Fibroblast of peridontal ligament (primary cell): ENCODE measurements around the gene TBX2.
"Not testable (repeated sequence)": the region's sequence is repeated elsewhere in the genome, so short reads cannot be mapped to it uniquely, and the experiment has no call there.

Experiments used
- DNase-seq: peaks from one replicate; pipeline ENCODE4 v3.0.0-alpha.2; 2010; ENCODE audit errors: extremely low read depth

Gene TBX2

DNA sequence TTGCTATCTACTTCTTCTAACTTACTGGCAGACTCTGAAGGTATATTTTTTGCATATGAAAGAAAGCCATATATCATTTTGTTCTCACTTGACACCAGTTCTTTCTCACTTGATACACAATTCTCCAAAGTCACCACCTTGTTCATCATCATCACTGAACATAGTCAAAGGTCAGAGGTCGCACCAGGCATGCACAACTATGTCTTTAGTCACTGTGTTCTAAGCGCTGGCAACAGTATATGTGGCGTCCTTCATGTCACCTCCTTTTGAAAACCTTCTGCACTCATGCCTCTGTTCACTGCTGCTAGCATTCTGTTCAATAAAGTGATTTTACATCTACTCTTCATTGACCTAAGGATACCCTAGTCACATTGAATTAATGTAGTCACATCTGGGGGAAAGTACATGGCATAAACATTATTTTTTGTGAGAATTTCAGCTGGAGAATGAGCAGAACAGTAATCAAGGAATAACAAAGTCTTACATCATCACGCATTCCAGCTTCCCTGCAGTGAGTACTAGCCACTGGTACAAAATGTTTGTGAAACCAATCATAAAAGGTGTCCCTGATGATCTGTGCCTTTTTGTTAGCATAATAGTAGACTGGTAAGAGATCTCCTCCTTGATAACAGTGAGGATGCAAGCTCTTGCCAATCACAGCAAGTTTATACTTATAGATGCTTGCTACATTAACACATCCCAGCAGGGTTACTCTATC, 32.1 kb downstream of the TBX2 start:
- peak; percentile 33 for DNase-seq

DNA sequence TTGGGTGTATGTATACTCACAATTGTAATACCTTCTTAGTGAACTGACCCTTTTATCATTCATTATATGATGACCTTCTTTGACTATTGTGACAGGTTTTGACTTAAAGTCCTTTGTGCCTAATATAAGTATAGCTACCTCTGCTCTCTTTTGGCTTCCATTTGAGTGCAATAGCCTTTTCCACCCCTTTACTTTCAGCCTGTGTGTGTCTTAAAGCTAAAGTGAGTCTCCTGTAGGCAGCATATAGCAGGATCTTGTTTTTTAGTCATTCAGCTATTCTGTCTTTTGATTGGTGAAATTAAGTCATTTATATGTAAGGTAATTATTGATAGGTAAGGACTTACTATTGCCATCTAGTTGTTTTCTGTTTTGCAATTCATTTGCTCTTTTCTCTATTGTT, 36.6 kb downstream of the TBX2 start:
- DNase-seq: no peak

DNA sequence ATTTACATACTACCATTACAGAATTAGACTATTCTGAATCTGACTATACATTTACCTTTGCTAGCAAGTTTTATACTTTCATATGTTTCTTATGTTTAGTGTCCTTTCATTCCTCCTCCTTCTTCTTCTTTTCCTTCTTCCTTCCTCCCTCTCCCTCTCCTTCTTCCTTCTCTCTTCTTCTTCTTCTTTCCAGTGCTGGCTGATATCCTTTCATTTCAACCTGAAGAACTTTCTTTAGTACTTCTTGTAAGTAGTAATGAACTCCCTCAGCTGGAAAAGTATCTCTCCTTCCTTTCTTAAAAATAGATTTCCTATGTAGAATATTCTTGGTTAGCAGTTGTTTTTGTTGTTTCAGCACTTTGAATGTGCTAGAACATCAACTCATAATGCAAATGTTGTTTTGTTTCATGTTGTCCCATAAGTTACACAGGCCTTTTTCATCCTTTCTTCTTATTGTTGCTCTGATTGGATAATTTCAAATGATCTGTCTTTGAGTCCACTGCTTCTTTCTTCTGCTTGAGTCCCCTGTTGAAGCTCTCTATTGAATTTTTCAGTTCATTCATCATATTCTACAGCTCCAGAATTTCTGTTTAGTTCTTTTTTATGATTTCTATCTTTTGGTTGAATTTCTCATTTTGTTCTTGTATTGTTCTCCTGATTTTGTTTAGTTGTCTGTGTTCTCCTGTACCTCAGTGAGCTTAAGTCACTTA, 37.5 kb downstream of the TBX2 start:
- DNase-seq: no peak

DNA sequence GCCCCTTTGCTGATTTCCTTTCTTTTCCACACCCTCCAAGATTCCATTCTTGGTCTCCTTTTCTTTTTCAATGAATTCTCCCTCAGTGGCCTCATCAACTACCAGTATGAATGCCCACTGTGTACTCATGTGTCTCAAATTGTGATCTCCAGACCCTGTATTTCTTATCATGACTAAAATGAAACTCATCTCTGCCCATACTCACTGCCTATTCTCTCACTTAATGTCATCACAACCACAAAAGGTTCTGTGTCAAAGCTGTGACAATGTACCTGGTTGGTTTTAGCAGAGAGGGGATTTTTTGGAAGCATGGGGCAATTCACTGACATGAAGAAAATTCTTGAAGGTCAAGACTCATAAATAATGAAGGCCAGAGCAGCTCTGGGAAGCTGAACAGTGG, 41.1 kb downstream of the TBX2 start:
- DNase-seq: no peak

DNA sequence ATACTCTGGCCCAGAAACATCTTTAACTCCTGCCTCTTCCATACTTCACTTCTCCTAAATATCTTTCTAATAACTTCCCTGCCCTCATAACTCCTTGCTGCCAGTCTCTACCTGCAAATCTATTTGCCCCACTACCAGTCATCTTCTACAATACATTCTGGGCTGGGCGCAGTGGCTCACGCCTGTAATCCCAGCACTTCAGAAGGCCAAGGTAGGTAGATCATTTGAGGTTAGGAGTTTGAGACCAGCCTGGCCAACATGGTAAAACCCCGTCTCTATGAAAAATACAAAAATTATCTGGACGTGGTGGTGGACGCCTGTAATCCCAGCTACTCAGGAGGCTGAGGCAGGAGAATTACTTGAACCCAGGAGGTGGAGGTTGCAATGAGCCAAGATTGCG, 41.9 kb downstream of the TBX2 start:
- DNase-seq: not testable (repeated sequence)

DNA sequence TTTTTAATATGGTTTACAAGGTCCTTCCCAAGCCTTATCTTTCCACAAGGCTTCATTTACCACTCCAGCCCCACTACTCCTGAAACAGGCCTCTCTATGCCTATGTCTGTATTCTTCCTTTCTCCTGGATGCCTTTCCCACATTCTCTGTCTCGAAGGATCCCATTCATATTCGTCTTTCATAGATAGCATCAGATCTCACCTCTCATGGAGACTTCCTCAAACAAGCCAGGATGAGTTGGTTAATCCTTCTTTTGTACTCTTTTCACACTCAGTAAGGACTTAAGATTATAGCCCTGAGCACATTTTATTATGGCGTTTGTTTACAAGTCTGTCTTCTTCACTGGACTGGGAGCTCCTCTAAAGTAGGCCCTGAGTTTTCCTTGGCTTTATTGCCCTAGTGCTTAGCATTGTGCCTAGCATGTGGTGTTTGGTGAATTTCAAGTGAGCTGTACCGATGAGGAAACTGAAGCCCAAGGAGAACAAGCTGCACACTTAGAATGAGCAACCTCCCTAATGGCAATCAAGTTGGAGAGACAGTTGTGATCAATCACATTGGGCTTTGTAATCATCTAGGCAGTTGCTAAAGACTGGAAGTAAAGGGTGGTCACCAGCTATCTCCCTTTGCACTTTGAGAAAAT, 42.6 kb downstream of the TBX2 start:
- DNase-seq: no peak

DNA sequence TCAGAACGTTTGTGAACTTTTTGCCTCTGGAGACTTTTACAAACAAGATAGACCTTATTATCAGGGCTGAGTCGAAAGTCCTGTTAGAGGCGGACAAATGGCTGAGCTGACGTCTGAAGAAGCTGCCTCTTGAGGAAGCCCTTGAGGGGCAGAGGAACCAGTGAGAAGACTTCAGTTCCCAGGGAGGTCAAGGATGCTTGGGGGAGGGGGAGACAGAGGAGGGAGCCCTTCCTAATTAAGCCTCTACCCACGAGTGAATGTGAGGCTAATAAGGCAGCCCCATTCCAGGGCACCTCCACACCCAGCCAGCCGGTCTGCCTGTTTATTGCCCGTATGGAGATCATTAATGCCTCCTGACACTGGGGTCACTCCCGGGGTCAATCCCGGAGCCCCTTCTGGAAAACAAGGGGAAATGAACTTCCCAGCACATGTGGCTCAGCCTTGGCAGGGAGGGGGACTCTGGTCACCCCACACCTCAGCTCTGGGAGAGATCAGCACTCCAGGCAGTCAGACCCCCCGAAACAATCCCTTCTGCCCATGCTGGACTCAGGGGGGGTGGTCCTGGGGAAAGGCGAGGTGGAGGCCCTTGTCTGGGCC, 43.3 kb downstream of the TBX2 start:
- DNase-seq: no peak

DNA sequence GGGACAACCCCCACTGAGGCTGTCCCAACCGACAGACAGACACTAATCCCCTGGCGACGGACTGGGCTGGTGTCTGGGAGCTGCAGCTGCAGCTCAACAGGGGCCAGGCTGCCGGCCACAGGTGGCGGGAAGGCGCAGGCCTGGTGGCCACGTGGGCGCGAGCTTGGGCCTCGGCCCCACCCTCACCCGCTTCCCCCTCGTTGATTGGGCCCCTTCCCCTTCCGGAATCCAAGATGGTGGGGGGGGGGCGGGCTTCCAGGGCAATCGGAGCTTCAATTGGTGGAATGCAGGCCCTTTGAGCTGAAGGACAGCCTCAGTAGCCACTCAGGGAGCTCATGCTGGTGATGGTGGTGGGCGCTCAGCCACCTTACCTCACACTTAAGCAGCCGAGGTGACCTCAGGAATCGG, 43.8 kb downstream of the TBX2 start:
- no peak for DNase-seq

DNA sequence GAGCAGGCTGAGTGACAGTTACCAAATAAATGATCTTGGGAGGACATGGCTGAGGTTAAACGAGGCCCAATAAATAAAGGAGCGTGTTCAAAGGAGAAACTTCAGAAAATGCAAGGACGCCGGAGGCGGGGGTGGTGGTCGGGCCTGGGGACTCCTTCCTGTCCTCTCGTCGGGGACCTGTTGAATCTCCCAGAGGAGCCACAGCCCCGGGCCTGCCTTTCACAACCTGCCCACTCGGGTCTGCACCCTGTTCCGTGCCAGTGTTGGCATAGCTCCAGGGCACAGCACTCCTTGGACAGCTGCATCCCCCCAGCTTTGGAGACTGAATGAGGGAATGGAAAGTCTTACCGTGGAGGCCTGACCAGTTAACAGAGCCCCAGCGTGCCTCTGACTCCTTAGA, 44.4 kb downstream of the TBX2 start:
- DNase-seq: no peak

DNA sequence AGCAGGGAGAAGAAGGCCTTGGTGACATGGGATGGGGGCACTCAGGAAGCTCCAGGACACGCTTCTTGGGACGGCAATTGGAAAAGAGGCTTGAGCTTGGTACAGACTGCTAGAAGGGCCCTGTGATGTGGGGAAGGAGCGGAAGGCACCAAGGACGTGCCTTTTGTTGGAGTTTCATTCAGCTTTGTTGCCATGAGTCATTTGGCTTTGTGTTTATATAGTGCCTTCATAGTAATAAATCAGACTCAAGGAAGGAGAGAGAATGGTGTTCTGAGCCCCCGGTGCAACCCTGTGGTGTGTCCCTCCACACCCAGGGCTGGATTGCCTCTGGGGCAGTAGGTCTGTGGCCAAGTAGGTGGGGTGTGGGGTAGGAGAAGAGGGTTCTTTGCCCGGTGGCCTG, 45.2 kb downstream of the TBX2 start:
- no peak for DNase-seq

DNA sequence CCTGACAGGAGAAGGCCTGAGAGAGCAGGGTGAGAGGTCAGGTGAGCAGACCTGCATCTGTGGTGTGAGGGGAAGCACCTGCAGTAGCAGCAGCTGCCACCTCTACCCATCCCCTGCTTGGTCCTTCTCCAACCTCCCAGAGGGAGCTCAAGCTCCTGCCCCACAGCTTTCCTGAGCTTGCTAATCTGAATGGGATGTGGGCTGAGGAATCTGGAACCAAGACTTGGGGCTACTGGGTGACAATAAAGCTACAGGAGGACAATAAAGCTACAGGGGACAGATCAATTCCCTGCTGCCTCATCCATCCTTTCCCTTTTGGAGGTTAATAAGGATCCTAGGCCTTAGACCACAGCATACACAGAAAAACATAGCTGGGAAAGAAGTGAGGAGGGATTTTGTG, 47.7 kb downstream of the TBX2 start:
- no peak for DNase-seq

DNA sequence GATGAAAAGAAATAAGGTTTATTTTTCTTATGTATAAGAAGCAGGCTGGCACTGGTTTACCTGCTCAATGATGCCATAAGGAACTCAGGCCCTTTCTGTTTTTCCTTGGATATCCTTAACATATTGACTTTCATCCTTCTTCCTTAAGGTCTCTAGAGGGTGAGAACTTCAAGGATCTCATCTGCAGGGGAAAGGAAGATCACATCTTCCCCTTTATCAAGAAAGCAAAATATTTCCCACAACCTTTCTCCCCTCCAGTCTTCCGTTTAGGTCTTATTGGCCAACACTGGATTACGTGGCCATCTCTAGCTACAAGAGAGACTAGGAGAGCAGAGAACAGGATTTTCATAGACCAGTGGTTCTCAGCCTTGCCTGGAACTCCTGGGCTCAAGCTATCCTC, 48.4 kb downstream of the TBX2 start:
- no peak for DNase-seq

DNA sequence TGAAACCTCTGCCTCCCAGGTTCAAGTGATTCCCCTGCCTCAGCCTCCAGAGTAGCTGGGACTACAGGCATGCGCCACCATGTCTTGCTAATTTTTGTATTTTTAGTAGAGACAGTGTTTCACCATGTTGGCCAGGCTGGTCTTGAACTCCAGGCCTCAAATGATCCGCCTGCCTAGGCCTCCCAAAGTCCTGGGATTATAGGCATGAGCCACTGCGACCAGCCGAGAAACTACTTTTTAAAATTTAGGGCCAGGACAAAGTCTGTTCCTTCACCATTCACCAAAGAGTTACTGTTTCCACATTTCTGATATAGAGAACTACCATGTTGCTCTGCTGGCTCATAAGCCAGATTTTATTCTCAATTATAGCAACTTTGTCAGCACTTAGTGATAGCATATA, 49.5 kb downstream of the TBX2 start:
- DNase-seq: not testable (repeated sequence)

DNA sequence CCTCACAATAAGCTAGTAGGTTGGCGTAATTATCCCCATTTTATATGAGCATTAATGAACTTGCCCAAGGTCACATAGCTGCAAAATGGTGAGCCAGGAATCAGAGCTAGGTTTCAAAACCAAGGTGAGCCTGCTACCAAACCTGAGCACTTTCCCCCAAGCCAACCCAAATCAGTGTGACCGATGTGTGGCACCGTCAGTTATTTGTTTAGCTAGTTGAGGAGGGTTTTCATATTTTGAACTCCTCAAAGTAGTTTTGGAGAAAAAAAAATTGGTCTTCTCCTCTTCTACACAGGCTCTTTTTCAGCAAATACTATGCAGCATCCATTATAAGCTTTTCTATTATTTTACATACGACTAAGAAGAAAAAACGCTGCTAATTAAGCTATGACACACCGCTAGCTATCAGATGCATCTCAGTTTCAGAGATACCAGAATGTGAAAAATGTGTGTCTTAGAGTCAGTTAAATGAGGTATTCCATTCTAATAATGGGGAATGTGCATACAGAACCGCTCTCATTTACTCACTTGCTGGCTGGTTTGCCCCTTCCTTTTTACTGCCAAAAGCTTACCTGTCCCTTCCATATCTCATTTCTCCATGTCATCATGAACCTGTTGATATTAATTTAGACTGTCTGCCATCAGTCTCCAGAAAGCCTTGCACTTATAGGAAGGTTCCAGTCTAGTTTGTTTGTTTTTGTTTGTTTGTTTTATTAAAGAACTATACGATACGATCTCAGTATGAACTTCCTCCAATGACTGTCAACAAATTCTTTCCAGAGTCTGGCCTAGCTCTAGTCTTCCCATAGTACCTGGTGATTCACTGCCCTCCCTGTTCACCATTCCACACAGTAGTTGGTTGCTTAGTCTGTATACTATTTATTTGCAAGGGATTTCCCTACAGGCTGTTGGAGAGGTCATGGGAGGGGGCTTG, 50.3 kb downstream of the TBX2 start:
- DNase-seq: no peak

DNA sequence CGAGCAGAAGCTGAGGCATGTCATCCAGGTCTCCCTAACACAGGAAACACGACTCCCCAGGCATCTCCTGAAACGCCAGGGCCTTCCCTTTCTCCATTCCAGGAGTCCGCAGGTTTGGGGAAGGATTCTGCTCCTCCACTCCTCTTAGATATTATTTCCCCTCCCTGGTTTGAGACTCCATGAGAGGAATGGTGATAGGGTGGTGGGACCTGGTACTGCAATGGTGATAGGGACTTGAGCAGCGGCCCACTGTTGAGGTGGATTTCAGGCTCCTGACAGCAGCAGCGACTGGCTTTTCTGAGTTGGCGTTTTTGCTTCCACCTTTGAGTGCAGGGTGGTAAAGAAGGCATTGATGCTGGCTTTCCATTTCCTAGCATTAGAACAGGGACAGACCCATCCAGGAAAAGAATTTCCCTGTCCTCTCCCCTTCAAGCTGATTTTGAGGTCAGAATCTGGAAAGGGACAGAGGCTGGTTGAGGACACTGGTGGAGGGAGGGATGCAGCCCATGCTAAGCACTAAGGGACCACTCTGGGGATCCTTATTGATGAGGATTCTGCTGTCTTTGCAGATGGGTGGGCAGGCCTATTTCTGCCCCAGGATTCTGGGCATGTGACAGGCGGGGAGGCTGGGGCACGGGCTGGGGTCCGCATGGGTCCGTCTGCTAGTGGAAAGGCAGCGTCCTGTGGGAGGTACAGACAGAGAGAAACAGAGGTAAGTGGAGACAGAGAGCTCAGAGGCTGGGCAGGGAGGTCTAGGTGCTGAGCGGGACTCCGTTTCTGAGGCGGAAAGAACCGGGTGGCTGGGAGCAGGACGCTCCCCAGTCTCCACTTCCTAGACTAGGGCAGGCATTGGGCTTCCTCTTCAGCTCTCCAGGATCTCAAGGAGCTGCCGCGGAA, 51.2 kb downstream of the TBX2 start:
- DNase-seq: no peak

DNA sequence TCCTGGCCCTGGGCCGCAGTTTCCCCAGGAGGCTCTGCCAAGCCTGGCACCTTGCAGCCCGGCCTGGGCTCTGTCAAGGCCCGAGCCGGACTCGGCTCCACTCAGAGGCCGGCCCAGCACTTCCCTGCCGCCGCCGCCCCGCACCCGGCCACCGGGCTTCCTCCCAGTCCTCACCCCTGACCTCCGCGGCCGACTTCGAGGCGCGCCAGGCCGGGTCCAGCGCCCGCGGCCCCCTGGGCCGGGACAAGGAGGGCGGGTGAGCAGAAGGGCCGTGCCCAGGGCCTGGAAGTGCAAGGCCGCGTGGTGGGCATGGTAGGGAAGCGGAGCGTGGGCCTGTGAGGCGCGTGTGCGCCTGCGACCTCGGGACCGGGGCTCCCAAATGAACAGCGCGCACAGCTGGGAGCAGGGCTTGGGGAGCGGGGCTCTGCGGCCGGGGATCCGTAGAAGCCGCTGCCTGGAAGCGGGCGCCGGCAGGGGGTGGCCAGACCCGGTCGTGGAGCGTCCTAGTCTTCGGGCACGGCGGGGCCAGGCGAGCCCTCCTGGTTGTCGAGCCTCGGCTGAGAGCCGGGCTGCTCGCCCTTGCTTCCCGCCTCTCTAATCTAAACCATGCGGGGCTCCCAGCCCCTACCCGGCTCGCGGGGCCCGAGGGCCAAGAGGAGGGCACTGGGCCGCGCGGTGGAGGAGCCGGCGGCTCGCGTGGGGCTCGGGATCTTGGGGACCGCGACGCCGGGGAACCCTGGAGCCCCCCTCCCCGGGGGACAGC, 52.1 kb downstream of the TBX2 start:
- no peak for DNase-seq

DNA sequence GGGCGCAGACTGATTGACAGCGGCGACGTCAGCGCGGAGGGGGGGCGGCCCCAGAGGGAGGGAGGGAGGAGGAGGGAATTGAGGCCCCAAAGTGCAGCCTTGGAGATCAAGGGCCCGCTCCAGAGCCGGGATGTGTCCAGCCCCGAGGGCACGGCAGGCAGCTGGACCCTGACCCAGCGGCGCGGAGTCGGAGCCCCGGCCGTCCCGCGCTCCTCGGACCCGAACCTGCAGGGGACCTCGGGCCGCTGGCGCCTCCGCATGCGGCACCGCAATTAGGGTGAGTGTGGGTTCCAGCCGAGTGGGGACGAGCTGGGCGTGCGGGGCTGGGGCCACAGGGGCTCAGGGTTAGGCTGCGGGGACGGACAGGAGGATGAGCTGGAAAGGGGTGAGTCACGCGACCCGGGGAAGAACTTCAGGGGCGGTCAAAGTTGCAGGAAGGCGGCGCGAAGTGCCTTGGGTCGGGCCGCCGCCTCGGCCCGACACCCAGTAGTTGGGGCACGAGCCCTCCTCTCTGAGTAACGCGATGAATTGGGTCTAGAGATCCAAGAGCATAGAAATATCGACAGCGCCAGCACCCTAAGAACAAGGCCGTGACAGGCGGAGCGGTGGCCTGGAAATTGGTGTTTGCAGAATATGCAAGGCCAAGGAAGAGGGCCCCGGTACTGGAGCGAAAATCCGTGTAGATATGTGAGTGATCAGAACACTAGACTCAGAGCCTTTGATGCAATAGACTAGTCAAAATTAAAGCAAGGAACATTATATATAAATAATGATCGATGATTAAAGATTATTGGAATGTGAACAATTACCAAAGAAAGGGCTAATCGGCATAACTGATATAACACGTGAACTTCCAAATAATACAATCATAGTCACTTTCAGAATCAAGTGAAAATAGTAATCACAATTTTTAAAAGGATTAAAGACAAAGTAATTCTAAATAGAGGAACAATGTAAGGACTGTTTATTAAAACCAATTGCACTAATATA, 53.0 kb downstream of the TBX2 start, which contains the start of gene TBX4:
Gene TBX4, plus strand, starts transcription at position 122 of the 990 bp plus-strand sequence. CDS start 4,069 bp downstream, outside the sequence.
- DNase-seq: no peak
